Chondrocyte (in vitro differentiated cells): Measurements from ENCODE around the gene CELF6. TPM values are rescaled to one million over a fixed set of nuclear protein-coding genes. Genes with fewer than 3 reads are reported as not detected.

Experiments
- DNase-seq: peaks from one replicate; pipeline ENCODE4 v3.0.0; 2021; ENCODE audit warnings: mixed read lengths, low spot score
- H3K27ac Mint-ChIP-seq: one replicate; pipeline ENCODE4 v1.8.0; 2021; ENCODE audit warnings: mild to moderate bottlenecking, moderate library complexity, mixed read lengths; ENCODE audit not compliant: unreplicated experiment
- H3K27me3 Mint-ChIP-seq: 2 replicates; pipeline ENCODE4 v1.8.0; 2021; ENCODE audit warnings: low read depth, mixed read lengths
- H3K36me3 Mint-ChIP-seq: 2 replicates; pipeline ENCODE4 v1.8.0; 2021; ENCODE audit warnings: low read depth, mixed read lengths
- H3K4me1 Mint-ChIP-seq: 2 replicates; pipeline ENCODE4 v1.8.0; 2021; ENCODE audit warnings: low read depth, mild to moderate bottlenecking, mixed read lengths
- H3K4me3 Mint-ChIP-seq: one replicate; pipeline ENCODE4 v1.8.0; 2021; ENCODE audit warnings: mild to moderate bottlenecking, moderate library complexity, mixed read lengths; ENCODE audit not compliant: unreplicated experiment
- H3K9me3 Mint-ChIP-seq: 2 replicates; pipeline ENCODE4 v1.8.0; 2021; ENCODE audit warnings: low read depth, mixed read lengths
- CTCF ChIP-seq: fragments of 200-600 bp; sonication (generic); IDR thresholded peaks from 2 replicates; pipeline ENCODE4 v1.5.0; 2021; ENCODE audit warnings: antibody characterized with exemption, mild to moderate bottlenecking, moderate library complexity
- total RNA-seq: library from RNA; stranded (reverse); gene quantifications from 3 replicates; pipeline ENCODE4 v1.2.1, GENCODE V29; 2021

The CELF6 gene
- total RNA-seq, 1 donor from 2014 or later, result 0.42 TPM

DNA sequence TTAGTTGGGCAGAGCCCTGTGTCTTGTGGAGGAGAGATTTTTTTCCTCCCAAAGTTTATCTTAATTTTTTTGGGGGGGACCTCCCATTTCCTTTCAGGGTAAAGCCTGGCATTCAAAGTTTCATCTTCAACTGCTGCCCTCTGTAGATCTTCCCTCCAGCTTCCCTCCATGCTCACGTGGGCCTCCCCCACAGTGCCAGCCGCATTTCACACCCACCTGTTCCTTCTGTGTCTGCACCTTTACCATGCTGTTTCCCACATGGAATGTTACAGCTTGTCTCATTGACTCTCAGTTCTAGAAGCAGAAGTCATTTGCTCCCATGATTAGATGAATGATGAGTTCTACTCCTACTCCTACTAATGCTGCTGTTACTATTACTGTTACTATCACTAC lies 6.5 kb downstream of the CELF6 start:
- no peaks in the 10 kb centered on the region for H3K36me3 Mint-ChIP-seq
- H3K27ac Mint-ChIP-seq, result no peak overlapping the region
- no peaks in the 10 kb centered on the region for H3K9me3 Mint-ChIP-seq
- TF ChIP-seq CTCF, result no peak
- no peak for DNase-seq
- H3K27me3 Mint-ChIP-seq, result peaks cover 4% of the 10 kb centered on the region
- H3K4me3 Mint-ChIP-seq, result no peak overlapping the region
- peaks cover 4% of the 10 kb centered on the region for H3K4me1 Mint-ChIP-seq

- no peaks in the 10 kb centered on the region for H3K36me3 Mint-ChIP-seq
- H3K9me3 Mint-ChIP-seq, result no peaks in the 10 kb centered on the region
- H3K4me3 Mint-ChIP-seq, result no peak overlapping the region
- no peak overlapping the region for H3K27ac Mint-ChIP-seq
- peak; percentile 85 for TF ChIP-seq CTCF
- H3K27me3 Mint-ChIP-seq, result peaks cover 2% of the 10 kb centered on the region
- H3K4me1 Mint-ChIP-seq, result peaks cover 4% of the 10 kb centered on the region
- no peak for DNase-seq
Measured at GRCh38 chr15:72312605-72313447, 7.1 kb downstream of the CELF6 start.

DNA sequence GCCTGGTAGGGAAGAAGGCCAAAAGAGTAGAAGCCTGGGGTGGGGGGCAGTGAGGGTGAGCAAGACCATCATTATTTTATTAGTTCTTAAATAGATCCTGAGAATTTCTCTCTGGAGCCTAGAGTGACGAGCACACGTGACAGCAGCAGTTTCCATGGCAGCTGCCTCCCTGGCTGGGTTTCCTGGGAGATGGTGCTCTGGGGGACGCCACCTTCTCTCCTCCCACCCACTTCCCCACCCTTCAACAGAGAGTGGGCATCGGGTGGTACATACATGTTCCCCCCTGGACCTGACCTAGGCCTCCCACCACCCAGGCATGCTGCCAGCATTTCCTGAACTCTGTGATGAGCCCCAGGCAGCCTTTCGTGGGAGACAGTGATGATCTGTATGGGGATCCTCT lies 12.9 kb downstream of the CELF6 start:
- no peaks in the 10 kb centered on the region for H3K9me3 Mint-ChIP-seq
- H3K27ac Mint-ChIP-seq, result no peak overlapping the region
- peaks cover 11% of the 10 kb centered on the region for H3K4me1 Mint-ChIP-seq
- DNase-seq, result no peak
- TF ChIP-seq CTCF, result no peak
- H3K36me3 Mint-ChIP-seq, result peaks cover 2% of the 10 kb centered on the region
- no peak overlapping the region for H3K4me3 Mint-ChIP-seq
- H3K27me3 Mint-ChIP-seq, result peaks cover 2% of the 10 kb centered on the region

DNA sequence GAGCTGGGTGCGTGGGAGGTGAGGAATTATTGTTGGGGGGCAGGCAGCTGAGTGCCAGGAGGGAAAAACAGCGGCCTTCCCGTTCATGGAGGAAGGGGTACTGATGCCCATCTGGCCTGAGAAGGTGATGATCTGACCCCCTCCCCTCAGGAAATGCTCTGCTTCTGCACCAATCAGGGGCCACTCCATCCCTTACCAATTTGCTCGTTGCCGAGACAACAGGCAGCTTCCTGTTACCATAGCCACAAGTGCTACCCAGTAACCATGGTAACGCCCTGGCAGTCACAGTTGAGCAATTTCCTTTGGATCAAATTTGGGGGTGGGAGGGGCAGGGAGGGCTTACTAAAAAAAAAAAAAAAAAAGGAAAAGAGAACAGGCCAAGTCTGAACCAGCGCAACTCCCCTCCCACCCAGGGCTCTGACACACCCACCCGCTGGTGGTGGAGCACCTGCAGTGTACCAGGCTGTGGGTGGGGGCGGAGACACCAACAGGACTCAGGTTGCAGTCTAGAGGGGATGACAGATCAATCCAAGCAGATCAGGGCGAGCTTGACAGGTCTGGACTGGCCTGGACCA lies 13.7 kb downstream of the CELF6 start:
- Mint-ChIP-seq H3K4me1 (peaks cover 11% of the 10 kb centered on the region), H3K4me3 (no peak overlapping the region), H3K9me3 (no peaks in the 10 kb centered on the region), H3K27ac (no peak overlapping the region), H3K27me3 (peaks cover 2% of the 10 kb centered on the region), H3K36me3 (peaks cover 2% of the 10 kb centered on the region)
- no peak for TF ChIP-seq CTCF
- no peak for DNase-seq

GRCh38 chr15:72304596-72304995 lies 15.4 kb downstream of the CELF6 start:
- Mint-ChIP-seq H3K4me3 (no peak overlapping the region), H3K27me3 (no peaks in the 10 kb centered on the region), H3K27ac (no peak overlapping the region), H3K4me1 (peaks cover 11% of the 10 kb centered on the region), H3K9me3 (no peaks in the 10 kb centered on the region), H3K36me3 (peaks cover 2% of the 10 kb centered on the region)
- no peak for DNase-seq
- no peak for TF ChIP-seq CTCF
